T-helper 9 cell (primary cell): Measurements from ENCODE around the gene COBLL1.
"Not testable (repeated sequence)": the region's sequence is repeated elsewhere in the genome, so short reads cannot be mapped to it uniquely, and the experiment has no call there.

ENCODE experiments used
- DNase-seq: peaks from one replicate; pipeline ENCODE4 v3.0.0-alpha.2; 2020

COBLL1 gene

DNA sequence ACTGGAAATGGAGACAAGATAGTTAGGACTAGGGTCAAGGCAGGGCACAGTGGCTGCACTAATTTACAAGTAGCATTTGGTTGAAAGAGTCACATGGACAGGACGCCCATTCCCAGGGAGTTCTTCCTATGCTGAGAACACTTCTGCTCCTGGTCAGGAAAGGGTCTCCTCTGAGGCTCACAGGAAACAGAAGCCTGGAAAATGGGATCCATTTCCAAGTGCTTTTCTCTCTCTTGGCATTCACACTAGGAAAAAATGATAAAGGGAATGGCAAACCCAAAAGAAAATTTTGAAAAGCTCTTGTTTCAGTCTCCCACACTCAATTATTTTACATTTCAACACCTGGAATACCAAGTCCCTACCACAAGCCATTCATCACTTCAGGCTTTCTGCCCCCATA, 88.7 kb downstream of the COBLL1 start:
- no peak for DNase-seq

DNA sequence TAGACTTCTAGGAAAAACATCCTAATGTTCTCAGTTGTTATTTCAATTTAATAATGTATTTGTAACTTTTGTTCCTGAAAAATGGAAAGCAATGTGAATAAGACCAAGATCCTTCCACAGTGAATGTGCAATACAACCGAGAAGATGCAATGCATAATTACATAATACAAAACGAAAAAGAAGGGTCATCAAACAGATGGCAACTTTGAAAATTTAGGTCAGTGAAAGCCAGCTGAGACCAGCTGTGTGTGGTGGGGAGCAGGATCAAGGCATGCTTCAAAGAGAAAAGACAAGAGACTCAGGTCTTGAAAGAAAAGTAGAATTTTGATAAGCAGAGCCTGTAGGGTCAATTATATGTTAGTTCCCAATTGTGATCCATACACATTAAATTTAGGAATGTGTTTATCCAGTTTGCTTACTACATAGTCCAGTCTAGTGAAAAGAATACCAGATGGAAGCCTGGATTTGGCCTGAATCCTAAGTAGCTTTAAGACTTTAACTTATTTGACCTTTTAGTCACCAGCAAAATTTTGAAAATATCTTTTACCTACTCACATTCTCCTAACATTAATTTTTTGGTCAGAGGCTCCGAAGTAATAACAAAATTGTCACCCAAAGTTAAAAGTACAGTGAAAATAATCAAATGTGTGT, 93.7 kb downstream of the COBLL1 start:
- no peak for DNase-seq

DNA sequence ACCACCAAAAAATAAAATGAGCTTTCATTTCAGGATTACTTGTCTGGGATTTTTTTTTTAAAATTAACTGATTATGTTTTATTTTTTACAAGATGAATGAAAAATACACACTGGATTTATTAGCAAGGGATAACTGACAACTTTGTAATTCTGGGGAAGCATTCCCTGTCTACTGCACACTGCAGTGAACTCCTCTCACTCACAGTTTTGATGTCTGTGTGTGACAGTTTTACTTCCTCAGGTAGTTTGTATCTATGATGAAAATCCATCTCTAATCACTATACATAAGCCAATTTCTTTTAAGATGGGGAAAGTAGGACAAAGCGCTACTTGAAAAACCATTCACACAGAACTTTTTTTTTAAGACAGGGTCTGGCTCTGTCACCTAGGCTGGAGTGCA, 94.5 kb downstream of the COBLL1 start:
- DNase-seq, result no peak

DNA sequence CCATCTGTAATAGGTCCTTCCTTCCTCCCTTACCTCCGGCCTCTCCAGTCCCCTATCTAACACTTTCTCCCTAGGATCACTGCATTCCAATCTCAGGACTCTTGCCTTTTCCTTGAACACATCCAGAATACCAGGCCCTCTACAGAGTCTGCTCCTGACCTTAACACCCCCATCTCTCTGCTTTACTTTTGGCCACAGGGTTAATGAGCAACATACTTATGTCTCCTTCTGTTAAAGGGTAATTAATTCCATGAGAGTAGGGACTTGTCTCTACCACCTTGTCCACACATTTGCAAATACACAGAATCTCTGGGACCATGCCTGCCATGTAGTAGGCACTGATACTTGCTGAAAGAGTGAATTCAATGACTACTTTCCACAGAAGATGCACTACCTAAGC, 94.9 kb downstream of the COBLL1 start:
- DNase-seq, result no peak

DNA sequence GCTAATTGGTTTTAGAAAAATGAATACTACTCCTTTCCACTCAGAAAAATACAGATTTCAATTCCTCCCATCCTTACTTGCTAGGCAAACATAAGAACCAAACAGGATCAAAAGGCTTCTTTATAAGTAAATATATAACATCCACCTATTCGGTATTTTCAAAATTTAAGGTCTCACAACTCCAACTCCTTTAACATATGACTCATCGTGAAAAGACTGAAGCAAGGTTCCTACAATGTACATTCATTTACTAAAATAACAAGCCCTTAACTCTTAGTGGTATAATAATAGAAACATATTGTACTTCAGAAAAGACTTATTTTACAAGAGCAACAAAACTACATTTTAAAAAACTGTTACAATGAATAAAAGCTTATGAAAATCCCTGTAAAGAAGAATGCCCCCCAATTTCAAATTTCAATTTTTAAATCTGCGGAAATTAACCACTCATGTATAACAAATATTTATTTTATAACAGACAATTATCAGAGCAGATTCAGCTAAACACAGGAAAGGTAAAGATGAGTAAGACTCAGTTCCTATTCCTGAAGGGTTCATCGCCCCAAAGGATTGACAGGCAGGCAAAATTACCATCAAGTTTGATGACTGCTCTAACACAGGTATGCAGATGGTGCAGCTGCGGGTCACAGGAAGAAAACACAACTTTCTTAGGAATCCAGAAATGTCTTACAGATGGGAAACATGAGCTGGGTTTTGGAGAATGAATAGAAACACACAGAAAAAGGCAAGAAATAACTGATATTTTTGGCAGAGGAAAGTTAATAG, 96.4 kb downstream of the COBLL1 start:
- DNase-seq, result no peak

DNA sequence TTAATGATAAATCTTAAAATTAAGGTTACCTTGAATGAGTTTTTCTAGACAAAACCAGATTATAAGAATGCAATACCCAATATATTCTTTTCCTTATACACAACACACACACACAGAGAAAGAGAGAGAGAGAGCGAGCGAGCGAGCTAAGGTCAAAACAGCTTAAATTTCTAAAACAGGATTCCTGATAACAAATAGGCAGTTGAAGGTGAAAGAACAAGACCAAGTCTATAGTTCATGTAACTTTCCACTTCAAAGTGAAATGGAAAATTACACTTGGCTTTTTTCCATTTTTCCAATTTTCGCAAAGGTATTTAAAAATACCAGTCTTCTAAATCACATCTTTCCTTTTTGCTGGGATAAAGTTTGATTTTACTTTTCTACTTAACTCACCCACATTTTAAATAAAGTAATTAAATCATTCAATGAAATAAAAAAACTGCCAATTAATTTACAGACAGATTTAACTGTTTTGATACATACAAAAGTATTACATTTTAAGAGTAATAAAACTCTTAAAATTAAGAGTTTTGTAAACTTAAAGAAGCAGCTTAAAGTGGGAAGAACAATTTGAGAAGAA, 98.8 kb downstream of the COBLL1 start:
- DNase-seq, result no peak

DNA sequence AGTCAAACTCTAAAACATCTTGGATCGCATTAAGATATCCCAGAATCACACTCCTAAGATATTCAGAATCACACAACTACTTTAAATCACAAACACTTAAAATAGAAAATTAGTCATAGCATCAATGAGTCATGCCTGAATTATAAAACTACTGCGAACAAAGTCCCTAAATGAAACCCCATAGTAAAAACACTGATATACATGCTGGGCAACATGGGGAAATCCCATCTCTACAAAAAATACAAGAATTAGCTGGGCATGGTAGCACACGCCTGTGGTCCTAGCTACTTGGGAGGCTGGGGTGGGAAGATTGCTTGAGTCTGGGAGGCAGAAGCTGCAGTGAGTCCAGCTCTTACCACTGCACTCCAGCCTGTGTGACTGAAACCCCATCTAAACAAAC, 101.7 kb downstream of the COBLL1 start:
- no peak for DNase-seq

DNA sequence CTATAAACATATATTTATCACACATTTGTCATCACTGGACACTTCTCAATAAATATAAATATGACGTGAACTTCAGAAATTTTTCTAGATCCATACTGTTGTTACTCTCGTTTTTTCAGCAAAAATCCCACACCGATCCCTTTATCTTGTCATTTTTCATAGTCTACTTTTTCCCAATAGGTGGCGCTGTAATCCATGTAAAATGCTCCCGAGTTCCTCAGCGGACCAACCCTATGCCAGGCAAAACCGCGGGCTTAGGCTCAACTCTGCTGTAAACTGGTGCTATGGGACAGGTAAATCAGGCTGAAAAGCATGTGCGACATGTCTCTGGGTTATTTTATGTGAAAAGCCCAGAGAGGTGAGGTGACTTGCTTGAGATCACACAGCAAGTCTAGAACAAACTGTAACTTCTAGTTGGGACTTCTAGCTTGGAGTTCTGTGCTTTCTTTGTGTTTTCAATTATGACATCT, 104.0 kb downstream of the COBLL1 start:
- DNase-seq, result no peak

DNA sequence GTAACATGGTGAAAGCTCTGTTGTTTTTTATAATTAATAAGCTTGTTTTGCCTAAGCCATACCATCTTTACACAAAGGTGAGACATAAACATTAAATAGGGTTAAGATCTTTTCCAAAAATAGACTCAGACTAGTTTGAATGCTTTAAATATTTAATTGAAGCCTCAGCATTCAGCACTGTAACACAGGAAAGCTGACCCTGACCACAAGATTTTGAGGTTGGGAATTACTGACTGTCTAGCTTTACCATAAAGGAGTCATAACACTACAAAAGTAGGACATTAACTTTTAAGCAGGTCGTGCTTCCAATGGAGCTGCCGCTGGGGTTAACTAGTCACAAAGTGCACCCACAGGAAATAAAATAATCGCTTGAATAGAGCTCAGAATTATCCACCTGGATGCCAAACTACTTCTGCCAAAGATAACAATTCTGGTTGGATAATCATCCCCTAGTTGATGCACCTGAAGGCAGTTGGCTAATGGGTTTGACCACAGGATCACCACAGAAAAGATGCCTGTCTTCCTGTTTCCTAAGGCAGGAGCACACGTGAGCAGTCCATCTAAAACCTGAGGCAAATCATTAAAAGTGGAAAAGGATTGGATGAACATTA, 106.2 kb downstream of the COBLL1 start:
- DNase-seq, result no peak

DNA sequence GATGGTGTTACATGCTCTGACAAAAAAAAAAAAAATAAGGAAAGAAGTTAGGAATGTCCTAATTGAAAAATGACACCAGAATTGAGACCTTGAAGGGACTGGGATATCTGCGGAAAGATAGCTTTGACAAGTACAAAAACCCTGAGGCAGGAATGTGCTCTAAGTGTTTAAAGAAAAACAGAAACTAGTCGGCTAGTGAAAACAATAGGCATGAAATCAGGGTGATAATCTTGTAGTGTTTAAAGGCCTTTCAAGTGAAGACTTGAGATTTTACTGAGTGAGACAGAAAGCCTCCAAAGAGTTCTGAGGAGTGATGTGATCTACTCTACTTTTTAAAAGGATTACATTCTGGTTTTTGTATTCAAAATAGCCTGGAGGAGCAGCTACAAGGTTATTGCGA, 107.4 kb downstream of the COBLL1 start:
- no peak for DNase-seq

DNA sequence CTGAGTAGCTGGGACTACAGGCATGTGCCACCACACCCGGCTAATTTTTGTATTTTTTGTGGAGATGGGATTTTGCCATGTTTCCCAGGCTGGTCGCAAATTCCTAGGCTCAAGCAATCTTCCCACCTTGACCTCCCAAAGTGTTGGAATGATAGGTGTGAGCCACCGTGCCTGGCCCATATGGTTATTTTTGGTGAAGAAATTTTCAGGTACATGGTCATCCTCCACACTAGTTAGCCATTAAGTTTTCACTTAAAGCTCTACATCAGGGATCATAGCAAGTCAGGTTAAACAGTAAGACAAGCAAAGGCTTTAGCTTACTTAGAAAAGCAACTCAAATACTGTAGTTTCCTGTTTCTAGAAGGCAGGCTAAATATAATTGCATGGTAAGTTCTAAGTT, 116.1 kb downstream of the COBLL1 start:
- no peak for DNase-seq

DNA sequence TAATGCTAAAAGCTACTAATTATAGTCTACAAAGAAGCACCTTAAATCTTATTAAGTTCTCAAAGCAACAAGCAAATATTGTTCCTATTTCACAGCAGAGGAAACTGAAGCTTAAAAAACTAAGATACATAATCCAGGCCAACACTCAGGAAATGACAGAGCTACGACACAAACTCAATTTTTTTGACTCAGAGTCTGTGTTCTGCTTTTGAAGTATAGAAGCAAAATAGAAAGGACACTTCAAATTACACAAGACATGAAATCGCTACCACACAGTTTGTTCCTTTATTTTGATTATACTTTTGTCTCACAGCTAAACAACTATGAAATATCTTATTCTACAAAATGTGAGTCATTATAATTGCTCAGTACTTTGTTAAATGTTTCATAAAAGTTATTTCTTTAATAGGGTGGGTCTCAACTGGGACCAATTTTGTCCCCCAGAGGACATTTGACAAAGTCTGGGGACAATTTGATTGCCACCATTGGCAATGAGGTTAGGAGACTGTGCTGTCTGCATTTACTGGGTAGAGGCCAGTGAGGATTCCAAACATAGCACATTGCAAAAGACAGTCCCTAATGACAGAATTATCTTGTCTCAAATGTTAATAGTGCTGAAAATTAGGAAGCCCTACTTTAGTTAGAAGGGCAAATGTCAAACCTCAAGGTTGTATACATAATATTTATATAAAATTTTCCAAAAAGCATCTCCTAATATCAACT, 118.8 kb downstream of the COBLL1 start:
- no peak for DNase-seq

DNA sequence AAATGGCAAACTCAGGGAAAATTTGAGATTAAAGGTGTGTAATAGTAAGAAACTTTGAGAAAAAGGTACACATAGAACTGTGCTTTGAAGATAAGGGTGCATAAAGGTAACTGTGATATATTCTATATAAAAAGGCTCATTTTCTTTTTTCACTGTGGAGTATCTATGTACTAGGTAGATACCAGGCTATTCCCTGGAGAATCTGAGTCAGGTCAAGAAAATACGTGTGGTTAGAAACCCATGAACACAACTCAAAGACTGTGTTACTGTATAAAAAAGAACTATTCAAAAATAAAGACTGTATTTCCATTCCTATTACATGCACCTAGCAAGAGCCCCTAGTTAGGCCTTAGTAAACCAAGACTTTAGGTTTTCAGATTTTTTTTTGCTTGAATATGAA, 120.2 kb downstream of the COBLL1 start:
- no peak for DNase-seq

DNA sequence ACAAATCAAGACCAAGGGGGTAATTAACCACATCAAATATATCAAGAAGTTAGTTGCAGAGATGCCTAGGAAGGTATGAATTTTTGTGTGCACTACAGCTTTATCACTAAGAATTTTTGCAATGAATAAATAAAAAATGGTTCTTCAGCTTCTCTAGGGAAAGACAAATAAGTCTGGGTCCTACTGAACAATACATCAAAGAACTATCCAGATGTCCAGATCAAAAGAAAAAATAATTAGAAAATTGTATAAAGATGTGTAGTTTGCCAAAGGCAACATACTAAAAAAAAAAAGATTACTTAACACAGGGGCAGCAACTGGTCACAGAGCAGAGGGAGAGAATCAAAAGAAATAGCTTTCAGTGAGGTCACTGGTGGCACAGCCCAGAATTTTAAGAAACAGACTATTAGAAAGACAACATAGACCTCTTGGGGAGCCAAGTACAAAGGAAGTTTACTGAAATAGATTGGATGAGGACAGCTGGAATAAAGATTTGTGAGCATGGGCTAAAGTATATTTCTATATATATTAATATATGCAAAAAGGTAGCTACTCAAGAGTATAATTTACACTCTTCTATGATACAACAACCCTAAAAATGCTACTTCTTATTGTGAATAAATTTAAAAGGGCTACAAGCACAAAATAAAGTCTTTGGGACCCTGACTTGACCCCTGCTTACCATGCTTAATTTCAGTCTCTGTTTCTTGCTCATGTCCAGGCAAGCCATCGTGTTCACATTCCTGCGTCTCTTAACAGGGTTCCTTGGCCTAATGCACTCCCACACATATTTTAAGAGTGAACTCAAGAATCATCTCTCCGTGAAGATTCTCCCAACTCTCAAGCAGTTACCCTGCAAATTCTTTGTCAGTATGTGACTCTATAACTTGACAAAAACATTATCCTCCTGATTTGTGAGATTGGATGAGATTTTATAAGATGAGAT, 121.4 kb downstream of the COBLL1 start:
- no peak for DNase-seq

DNA sequence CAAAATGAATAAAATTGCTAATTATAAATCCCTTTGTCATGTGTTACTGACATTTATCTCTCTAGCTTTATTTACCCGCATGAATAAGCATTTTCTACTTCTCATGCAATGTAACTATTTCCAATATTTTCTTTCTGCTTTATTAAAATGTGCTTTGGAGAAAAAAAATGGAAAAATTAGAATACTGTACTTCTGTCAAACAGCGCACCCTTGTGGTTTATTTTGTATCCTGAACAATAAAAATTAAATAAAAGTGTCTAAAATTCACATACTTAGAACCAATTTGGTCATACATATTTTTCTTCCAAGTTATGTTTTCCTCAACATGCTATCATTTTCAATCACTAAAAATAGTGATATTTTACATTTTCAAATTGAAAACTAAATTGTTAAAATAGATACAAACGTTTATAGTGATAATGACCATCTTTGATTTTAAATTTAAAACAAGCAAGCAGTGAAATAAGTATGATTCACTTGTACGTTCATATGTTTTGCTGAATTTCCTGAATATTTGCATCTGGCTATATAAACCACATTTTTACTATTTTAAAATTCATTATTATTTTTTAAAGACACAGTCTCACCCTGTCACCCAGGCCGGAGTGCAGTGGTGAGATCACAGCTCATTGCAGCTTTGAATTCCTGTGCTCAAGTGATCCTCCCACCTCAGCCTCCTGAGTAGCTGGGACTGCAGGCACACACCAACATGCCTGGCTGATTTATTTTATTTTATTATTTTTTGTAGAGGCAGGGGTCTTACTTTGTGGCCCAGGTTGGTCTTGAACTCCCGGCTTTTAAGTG, 124.4 kb downstream of the COBLL1 start:
- DNase-seq, result no peak

DNA sequence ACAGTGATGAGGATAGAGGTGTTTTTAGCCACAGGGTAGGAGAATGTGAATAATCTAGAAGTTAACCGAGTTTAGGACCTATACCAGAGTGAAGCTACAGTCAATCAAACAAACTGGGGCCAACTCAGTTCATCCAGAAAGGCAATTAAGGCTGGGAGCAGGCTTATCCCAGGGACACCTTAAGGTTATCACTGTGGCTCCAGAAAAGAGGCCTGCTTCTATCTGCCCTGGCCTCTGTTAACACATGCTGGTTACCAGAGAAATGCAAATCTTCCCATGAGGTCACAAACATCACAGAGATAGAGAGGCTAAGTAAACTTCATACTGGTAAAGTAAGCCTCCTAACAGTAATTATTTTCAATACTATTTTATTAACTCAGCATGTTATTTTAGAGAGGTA, 127.2 kb downstream of the COBLL1 start:
- DNase-seq, result no peak

DNA sequence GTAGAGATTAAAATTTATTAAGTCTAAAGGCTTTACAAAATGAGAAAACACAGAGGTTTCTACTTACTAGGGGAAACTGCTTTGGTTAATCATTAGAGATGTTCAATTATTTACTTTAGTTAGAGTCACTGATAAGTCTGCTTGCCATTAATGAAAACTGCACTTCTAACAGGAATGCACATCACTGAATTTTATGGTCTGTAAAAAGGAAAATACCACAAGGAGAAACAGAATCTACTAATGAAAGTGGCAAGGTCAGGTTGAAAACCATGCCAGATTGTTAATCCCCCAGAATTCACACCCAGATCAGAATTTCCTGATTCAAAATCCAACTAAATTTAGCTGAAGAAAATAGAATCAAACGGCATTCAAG, 129.9 kb downstream of the COBLL1 start:
- DNase-seq, result no peak

DNA sequence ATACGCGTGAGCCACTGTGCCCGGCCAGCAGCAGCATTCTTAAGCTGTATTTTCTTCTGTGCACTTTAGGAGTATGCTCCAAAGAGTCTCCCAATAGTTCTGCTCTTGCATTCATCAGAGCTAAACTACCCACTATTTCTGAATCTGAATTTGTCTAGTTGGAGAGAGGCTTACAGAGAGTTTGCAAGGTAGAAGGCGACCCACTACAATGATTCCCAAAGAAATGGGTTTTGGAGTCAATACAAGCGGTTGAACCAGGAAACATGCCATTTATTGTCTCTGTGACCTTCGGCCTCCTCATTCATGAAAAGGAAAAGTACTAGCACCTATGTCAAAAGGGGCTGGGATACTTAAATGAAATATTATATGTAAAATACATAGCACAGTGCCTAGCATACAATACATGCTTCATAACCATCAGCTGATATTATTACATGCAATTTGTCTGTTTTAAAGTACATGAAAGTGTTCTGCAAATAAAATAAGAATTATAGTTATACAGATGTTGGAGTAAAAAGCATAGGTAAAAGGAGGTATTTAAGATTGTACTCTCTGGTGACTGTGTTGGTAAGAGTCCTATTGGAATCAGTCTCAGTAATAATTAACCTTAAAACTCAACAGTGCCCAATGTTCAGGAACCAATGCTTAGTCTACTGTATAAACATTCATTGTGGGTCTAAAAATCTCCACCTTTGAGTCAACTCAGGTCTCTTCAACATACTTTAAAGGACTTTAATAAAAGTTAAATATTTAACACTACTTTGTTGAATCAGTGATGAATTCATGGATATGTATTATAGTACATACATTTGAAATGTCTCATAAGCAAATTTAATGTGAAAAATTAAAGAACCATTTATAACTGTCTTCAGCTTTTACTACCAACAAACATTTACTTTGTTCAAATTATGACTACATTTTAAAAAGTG, 130.5 kb downstream of the COBLL1 start:
- DNase-seq, result no peak

DNA sequence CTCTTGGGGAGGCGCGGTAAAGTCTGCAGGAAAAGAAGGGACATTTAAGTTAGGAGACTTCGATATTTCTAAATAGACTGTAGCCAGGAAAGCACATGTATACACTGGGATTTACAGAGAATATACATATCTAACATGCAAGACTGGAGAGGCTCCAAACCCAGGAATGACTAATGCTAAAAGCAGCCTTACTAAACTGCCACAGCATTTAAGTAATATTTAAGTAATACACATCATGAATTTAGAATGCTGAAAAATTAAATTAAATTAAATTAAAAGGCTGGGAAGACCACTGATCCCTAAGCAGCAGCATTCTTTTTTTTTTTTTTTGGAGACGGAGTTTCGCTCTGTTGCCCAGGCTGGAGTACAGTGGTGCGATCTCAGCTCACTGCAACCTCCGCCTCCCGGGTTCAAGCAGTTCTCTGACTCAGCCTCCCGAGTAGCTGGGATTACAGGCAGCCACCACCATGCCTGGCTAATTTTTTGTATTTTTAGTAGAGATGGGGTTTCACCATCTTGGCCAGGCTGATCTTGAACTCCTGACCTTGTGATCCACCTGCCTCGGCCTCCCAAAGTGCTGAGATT, 131.3 kb downstream of the COBLL1 start:
- DNase-seq, result not testable (repeated sequence)
